Loucy (cell line): ENCODE data around the gene NKAIN2.

Experiments
- H2AFZ ChIP-seq: fragments of 200-600 bp; sonication (generic); 2 replicates; pipeline ENCODE4 v1.6.0; 2016; ENCODE audit warnings: antibody characterized with exemption, mild to moderate bottlenecking, low read length, moderate library complexity
- H3F3A ChIP-seq: fragments of 200-600 bp; 2 replicates; pipeline ENCODE4 v1.6.0; 2016; ENCODE audit warnings: antibody characterized with exemption, low read depth, mild to moderate bottlenecking
- H3K27me3 ChIP-seq: fragments of 200-600 bp; sonication (generic); 2 replicates; pipeline ENCODE4 v1.6.1; 2014; ENCODE audit warnings: low read length, mild to moderate bottlenecking; ENCODE audit not compliant: insufficient read depth, poor library complexity, severe bottlenecking
- H3K36me3 ChIP-seq: fragments of 200-600 bp; sonication (generic); 2 replicates; pipeline ENCODE4 v1.6.1; 2016; ENCODE audit warnings: low read length; ENCODE audit not compliant: insufficient read depth
- H3K4me1 ChIP-seq: fragments of 200-600 bp; sonication (generic); 2 replicates; pipeline ENCODE4 v1.5.1; 2014; ENCODE audit warnings: low read length, mild to moderate bottlenecking; ENCODE audit not compliant: insufficient read depth, poor library complexity, severe bottlenecking
- H3K4me2 ChIP-seq: fragments of 200-600 bp; sonication (generic); 2 replicates; pipeline ENCODE4 v1.6.0; 2014; ENCODE audit warnings: antibody characterized with exemption, low read length, low read depth, mild to moderate bottlenecking; ENCODE audit not compliant: poor library complexity, severe bottlenecking
- H3K4me3 ChIP-seq: fragments of 200-600 bp; sonication (generic); 2 replicates; pipeline ENCODE4 v1.5.1; 2014; ENCODE audit warnings: low read length, mild to moderate bottlenecking, mixed read lengths; ENCODE audit not compliant: poor library complexity, severe bottlenecking
- H3K79me2 ChIP-seq: fragments of 200-600 bp; sonication (generic); 2 replicates; pipeline ENCODE4 v1.6.1; 2014; ENCODE audit warnings: low read length; ENCODE audit not compliant: insufficient read depth
- H3K9ac ChIP-seq: fragments of 200-600 bp; sonication (generic); 2 replicates; pipeline ENCODE4 v1.6.0; 2014; ENCODE audit warnings: mild to moderate bottlenecking, low read depth, low read length, moderate library complexity; ENCODE audit not compliant: poor library complexity, severe bottlenecking
- H3K9me2 ChIP-seq: fragments of 200-600 bp; sonication (generic); replicated peaks from 2 replicates; pipeline ENCODE4 v1.6.1; 2016; ENCODE audit warnings: low read depth, low read length, mixed read lengths
- H3K9me3 ChIP-seq: fragments of 200-600 bp; sonication (generic); 2 replicates; pipeline ENCODE4 v1.6.1; 2014; ENCODE audit warnings: mild to moderate bottlenecking, antibody characterized with exemption, low read length, low read depth; ENCODE audit not compliant: insufficient read depth
- H4K20me1 ChIP-seq: fragments of 200-600 bp; sonication (generic); 2 replicates; pipeline ENCODE4 v1.6.0; 2014; ENCODE audit warnings: antibody characterized with exemption, low read length, mild to moderate bottlenecking; ENCODE audit not compliant: insufficient read depth, poor library complexity, severe bottlenecking
- EZH2phosphoT487 ChIP-seq: fragments of 200-600 bp; IDR thresholded peaks from 2 replicates; pipeline ENCODE4 v1.6.1; 2018; ENCODE audit warnings: antibody characterized with exemption, mild to moderate bottlenecking, moderate library complexity, borderline replicate concordance
- TF ChIP-seq, protein P1 (sequence below): fragments of 200-600 bp; sonication (generic); conservative IDR thresholded peaks from 2 replicates; pipeline ENCODE4 v1.5.1; 2014; ENCODE audit warnings: mild to moderate bottlenecking, antibody characterized with exemption, low read length

Gene NKAIN2

GRCh38 chr6:124658053-124658452 lies 854.4 kb downstream of the NKAIN2 start:
- TF ChIP-seq EZH2phosphoT487: no peak
- TF ChIP-seq, protein P1, sequence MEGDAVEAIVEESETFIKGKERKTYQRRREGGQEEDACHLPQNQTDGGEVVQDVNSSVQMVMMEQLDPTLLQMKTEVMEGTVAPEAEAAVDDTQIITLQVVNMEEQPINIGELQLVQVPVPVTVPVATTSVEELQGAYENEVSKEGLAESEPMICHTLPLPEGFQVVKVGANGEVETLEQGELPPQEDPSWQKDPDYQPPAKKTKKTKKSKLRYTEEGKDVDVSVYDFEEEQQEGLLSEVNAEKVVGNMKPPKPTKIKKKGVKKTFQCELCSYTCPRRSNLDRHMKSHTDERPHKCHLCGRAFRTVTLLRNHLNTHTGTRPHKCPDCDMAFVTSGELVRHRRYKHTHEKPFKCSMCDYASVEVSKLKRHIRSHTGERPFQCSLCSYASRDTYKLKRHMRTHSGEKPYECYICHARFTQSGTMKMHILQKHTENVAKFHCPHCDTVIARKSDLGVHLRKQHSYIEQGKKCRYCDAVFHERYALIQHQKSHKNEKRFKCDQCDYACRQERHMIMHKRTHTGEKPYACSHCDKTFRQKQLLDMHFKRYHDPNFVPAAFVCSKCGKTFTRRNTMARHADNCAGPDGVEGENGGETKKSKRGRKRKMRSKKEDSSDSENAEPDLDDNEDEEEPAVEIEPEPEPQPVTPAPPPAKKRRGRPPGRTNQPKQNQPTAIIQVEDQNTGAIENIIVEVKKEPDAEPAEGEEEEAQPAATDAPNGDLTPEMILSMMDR: no peak
- no peak overlapping the region for H3K4me3 ChIP-seq
- H3F3A ChIP-seq: no peaks in the 10 kb centered on the region

DNA sequence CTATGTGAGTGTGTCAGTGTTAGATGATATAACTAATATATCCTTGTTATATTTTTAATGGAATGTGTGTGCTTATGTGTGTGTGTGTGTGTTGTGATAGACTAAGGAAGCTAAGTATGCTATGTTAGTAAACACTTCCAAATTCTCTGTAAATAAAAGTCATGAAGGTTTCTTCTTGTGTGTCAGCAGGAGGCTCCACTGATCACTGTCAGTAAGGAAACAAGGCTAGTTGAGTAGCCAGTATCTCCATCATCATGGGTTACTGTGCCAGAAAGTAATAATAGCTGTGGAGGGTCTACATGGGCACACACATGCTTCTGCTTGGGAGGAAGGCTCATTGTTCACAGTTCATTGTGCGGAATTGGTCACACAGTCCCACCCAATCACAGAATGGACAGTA lies 855.8 kb downstream of the NKAIN2 start:
- no peaks in the 10 kb centered on the region for H4K20me1 ChIP-seq
- H3K9ac ChIP-seq: no peak overlapping the region
- H3K9me3 ChIP-seq: no peaks in the 10 kb centered on the region
- H3K4me3 ChIP-seq: no peak overlapping the region
- H3K79me2 ChIP-seq: no peaks in the 10 kb centered on the region
- no peak overlapping the region for H2AFZ ChIP-seq
- no peak for TF ChIP-seq EZH2phosphoT487
- TF ChIP-seq, protein P1: 0 out of 2 replicates have a peak, but pooled peaks have one; percentile 9
- no peak overlapping the region for H3K4me2 ChIP-seq
- H3K36me3 ChIP-seq: no peaks in the 10 kb centered on the region
- H3F3A ChIP-seq: no peaks in the 10 kb centered on the region
- no peaks in the 10 kb centered on the region for H3K4me1 ChIP-seq
- no peaks in the 10 kb centered on the region for H3K9me2 ChIP-seq
- no peaks in the 10 kb centered on the region for H3K27me3 ChIP-seq

More at GRCh38 chr6:124658053-124658452, 854.4 kb downstream of the NKAIN2 start:
- Histone ChIP-seq H3K9ac (no peak overlapping the region), H3K79me2 (no peaks in the 10 kb centered on the region), H3K27me3 (no peaks in the 10 kb centered on the region), H4K20me1 (no peaks in the 10 kb centered on the region), H3K4me1 (no peaks in the 10 kb centered on the region), H3K9me2 (no peaks in the 10 kb centered on the region), H3K9me3 (no peaks in the 10 kb centered on the region), H2AFZ (no peak overlapping the region), H3K4me2 (no peak overlapping the region), H3K36me3 (no peaks in the 10 kb centered on the region)

DNA sequence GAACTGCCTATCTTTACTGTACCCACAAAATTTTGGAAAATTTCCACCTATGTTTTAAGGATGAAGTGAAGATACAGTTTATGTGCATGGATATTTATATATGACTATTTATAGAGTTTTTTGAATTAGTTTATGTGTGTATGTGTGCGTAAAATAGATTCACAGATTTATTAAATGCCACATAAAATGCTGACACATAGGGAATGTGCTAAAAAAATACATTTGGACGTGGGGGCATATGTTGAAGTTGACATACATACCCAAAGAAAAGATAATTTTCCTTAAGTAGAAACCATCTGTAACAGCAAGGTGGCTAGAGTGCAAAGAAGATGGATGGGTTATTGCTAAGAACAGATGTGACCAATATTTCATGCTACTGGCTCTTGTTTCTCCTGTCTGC lies 856.5 kb downstream of the NKAIN2 start:
- Histone ChIP-seq H3K9me2 (no peaks in the 10 kb centered on the region), H3K4me1 (no peaks in the 10 kb centered on the region), H3K27me3 (no peaks in the 10 kb centered on the region), H3K9ac (no peak overlapping the region), H4K20me1 (no peaks in the 10 kb centered on the region), H2AFZ (no peak overlapping the region), H3K79me2 (no peaks in the 10 kb centered on the region), H3K36me3 (no peaks in the 10 kb centered on the region), H3K9me3 (no peaks in the 10 kb centered on the region), H3F3A (no peaks in the 10 kb centered on the region), H3K4me3 (no peak overlapping the region), H3K4me2 (no peak overlapping the region)
- TF ChIP-seq EZH2phosphoT487: no peak
- TF ChIP-seq, protein P1: no peak
